CD14-positive monocyte (primary cell): Measurements from ENCODE around the gene SLC22A23. TPM values are rescaled to one million over a fixed set of nuclear protein-coding genes. Genes with fewer than 3 reads are reported as not detected.

Experiments used
- DNase-seq, 3 donors: peaks; one replicate each; pipeline ENCODE4 v3.0.0-alpha.2; 2011 to 2022
- H2AFZ ChIP-seq: 2 replicates; pipeline ENCODE4 v1.6.0; 2012; ENCODE audit warnings: mild to moderate bottlenecking, low read depth, low read length, inconsistent platforms; ENCODE audit not compliant: insufficient read depth, poor library complexity, severe bottlenecking
- H3K27ac ChIP-seq, 2 donors: 1 replicate in 1 of 2; 2 replicates in 1 of 2; pipeline ENCODE4 v1.5.1; 2012 to 2013; ENCODE audit warnings: low read length in 2 of 2, control low read depth in 1 of 2, inconsistent platforms in 1 of 2, low read depth in 1 of 2, mild to moderate bottlenecking in 1 of 2
- H3K27me3 ChIP-seq, 2 donors: one replicate each; pipeline versions ENCODE4 v1.6.0 to v1.6.1; 2011 to 2013; ENCODE audit warnings: low read length in 2 of 2; ENCODE audit not compliant: control insufficient read depth in 2 of 2, insufficient read depth in 2 of 2
- H3K36me3 ChIP-seq, 2 donors: replicated peaks in 1 of 2; 1 replicate in 1 of 2; 2 replicates in 1 of 2; pipeline versions ENCODE4 v1.5.1 to v1.6.1; 2012 to 2013; ENCODE audit warnings: low read length in 2 of 2, control low read depth in 1 of 2, inconsistent platforms in 1 of 2, mild to moderate bottlenecking in 1 of 2; ENCODE audit not compliant: insufficient read depth in 2 of 2, control insufficient read depth in 1 of 2
- H3K4me1 ChIP-seq, 2 donors: 1 replicate in 1 of 2; 2 replicates in 1 of 2; pipeline versions ENCODE4 v1.5.1 to v1.6.1; 2012 to 2013; ENCODE audit warnings: low read length in 2 of 2, control low read depth in 1 of 2, inconsistent platforms in 1 of 2, mild to moderate bottlenecking in 1 of 2, moderate library complexity in 1 of 2; ENCODE audit not compliant: insufficient read depth in 2 of 2, control insufficient read depth in 1 of 2
- H3K4me2 ChIP-seq: replicated peaks from 2 replicates; pipeline ENCODE3; 2012; ENCODE audit warnings: low read length, moderate library complexity, mild to moderate bottlenecking; ENCODE audit not compliant: poor library complexity, severe bottlenecking; ENCODE audit errors: extremely low read depth
- H3K4me3 ChIP-seq, 3 experiments: fragments of 200-600 bp in 1 of 3; sonication (generic) in 1 of 3; replicated peaks in 1 of 3; 1 replicate in 2 of 3; 2 replicates in 1 of 3; pipeline ENCODE4 v1.5.1; 2011 to 2013; ENCODE audit warnings: low read length in 3 of 3, mild to moderate bottlenecking in 3 of 3, control low read depth in 2 of 3, low read depth in 2 of 3, inconsistent platforms in 1 of 3, moderate library complexity in 1 of 3
- H3K79me2 ChIP-seq: 2 replicates; pipeline ENCODE4 v1.6.0; 2012; ENCODE audit warnings: mild to moderate bottlenecking, control low read depth, inconsistent platforms, low read length, moderate library complexity; ENCODE audit not compliant: insufficient read depth
- H3K9ac ChIP-seq: 2 replicates; pipeline ENCODE4 v1.6.0; 2017; ENCODE audit warnings: low read length, mild to moderate bottlenecking; ENCODE audit not compliant: insufficient read depth, poor library complexity, severe bottlenecking
- H3K9me3 ChIP-seq, 2 donors: replicated peaks in 1 of 2; 1 replicate in 1 of 2; 2 replicates in 1 of 2; pipeline versions ENCODE4 v1.5.1 to v1.6.1; 2012 to 2013; ENCODE audit warnings: low read length in 2 of 2, control low read depth in 1 of 2; ENCODE audit not compliant: control insufficient read depth in 1 of 2, insufficient read depth in 1 of 2
- H4K20me1 ChIP-seq: 2 replicates; pipeline ENCODE4 v1.6.0; 2012; ENCODE audit warnings: mild to moderate bottlenecking, low read length, control low read depth, moderate library complexity; ENCODE audit not compliant: insufficient read depth
- H3K27ac Mint-ChIP-seq, 7 donors: one replicate each; pipeline ENCODE4 v1.8.0; 2020; ENCODE audit warnings: mild to moderate bottlenecking in 7 of 7, mixed read lengths in 7 of 7, moderate library complexity in 6 of 7, inconsistent platforms in 2 of 7
- H3K27me3 Mint-ChIP-seq, 3 donors: one replicate each; pipeline ENCODE4 v1.8.0; 2021 to 2022; ENCODE audit warnings: low read depth in 3 of 3, mild to moderate bottlenecking in 3 of 3, mixed read lengths in 3 of 3, moderate library complexity in 3 of 3, inconsistent platforms in 1 of 3
- H3K36me3 Mint-ChIP-seq, 2 donors: one replicate each; pipeline ENCODE4 v1.8.0; 2020; ENCODE audit warnings: mixed read lengths in 2 of 2, inconsistent platforms in 1 of 2, mild to moderate bottlenecking in 1 of 2
- H3K4me1 Mint-ChIP-seq: one replicate; pipeline ENCODE4 v1.8.0; 2020; ENCODE audit warnings: mild to moderate bottlenecking, mixed read lengths
- H3K4me3 Mint-ChIP-seq, 2 donors: one replicate each; pipeline ENCODE4 v1.8.0; 2020; ENCODE audit warnings: mild to moderate bottlenecking in 2 of 2, mixed read lengths in 2 of 2, moderate library complexity in 1 of 2
- H3K9me3 Mint-ChIP-seq, 7 donors: one replicate each; pipeline ENCODE4 v1.8.0; 2020 to 2022; ENCODE audit warnings: mixed read lengths in 7 of 7, mild to moderate bottlenecking in 6 of 7, moderate library complexity in 6 of 7, inconsistent platforms in 2 of 7
- WGBS: methylation state at CpG from one replicate; pipeline ENCODE4 v1.1.5; 2013; ENCODE audit warnings: missing lambda C conversion rate; ENCODE audit not compliant: insufficient coverage; 5-methylcytosine and 5-hydroxymethylcytosine counted together
- intact Hi-C, 2 donors: fragments of 100-400 bp; cut with micrococcal nuclease; formaldehyde crosslinking; loops; one replicate each; pipeline versions ENCODE4 v1.15.0 to v1.15.1; 2023
- polyA plus RNA-seq, 3 donors: library from polyadenylated mRNA; depleted of rRNA in 1 of 3; unstranded in 2 of 3; stranded (reverse) in 1 of 3; fragments of 300-500 nt in 2 of 3; fragments of >200 nt in 1 of 3; fragmentation: Illumina TruSeq in 2 of 3; gene quantifications; 1 replicate in 2 of 3; 2 replicates in 1 of 3; pipeline ENCODE4 v1.2.3, GENCODE V29; 2012 to 2021
- TF ChIP-seq, protein P1 (sequence below): fragments of 200-600 bp; IDR thresholded peaks from one replicate; pipeline ENCODE4 v1.8.0; 2022; ENCODE audit warnings: antibody characterized with exemption, mild to moderate bottlenecking

Gene SLC22A23
- polyA plus RNA-seq, 3 donors = 0.08 TPM; not detected in 2

GRCh38 chr6:3330199-3330598 is 126.7 kb downstream of the SLC22A23 start:
- Mint-ChIP-seq H3K4me3 (peak overlapping the region in 1 of 2 donors; percentile 45), H3K4me1 (no peaks in the 10 kb centered on the region), H3K36me3 (no peaks in the 10 kb centered on the region), H3K9me3 (peaks cover 0 to 3% (median 0%) of the 10 kb centered on the region in 7 donors), H3K27ac (no peak overlapping the region), H3K27me3 (peaks cover 7 to 12% (median 9%) of the 10 kb centered on the region in 3 donors)
- TF ChIP-seq, protein P1, sequence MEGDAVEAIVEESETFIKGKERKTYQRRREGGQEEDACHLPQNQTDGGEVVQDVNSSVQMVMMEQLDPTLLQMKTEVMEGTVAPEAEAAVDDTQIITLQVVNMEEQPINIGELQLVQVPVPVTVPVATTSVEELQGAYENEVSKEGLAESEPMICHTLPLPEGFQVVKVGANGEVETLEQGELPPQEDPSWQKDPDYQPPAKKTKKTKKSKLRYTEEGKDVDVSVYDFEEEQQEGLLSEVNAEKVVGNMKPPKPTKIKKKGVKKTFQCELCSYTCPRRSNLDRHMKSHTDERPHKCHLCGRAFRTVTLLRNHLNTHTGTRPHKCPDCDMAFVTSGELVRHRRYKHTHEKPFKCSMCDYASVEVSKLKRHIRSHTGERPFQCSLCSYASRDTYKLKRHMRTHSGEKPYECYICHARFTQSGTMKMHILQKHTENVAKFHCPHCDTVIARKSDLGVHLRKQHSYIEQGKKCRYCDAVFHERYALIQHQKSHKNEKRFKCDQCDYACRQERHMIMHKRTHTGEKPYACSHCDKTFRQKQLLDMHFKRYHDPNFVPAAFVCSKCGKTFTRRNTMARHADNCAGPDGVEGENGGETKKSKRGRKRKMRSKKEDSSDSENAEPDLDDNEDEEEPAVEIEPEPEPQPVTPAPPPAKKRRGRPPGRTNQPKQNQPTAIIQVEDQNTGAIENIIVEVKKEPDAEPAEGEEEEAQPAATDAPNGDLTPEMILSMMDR = peak; percentile 32
- 87% methylated on average over 4 of the region's 6 CpGs for WGBS
- Histone ChIP-seq H3K27ac (no peak overlapping the region), H3K9me3 (no peaks in the 10 kb centered on the region), H3K27me3 (no peaks in the 10 kb centered on the region), H3K9ac (no peak overlapping the region), H4K20me1 (no peaks in the 10 kb centered on the region), H3K4me3 (no peak overlapping the region), H3K4me1 (no peaks in the 10 kb centered on the region), H2AFZ (no peak overlapping the region), H3K79me2 (no peaks in the 10 kb centered on the region), H3K36me3 (no peaks in the 10 kb centered on the region), H3K4me2 (no peak overlapping the region)
- DNase-seq = no peak
- intact Hi-C loops = no loop called here

DNA sequence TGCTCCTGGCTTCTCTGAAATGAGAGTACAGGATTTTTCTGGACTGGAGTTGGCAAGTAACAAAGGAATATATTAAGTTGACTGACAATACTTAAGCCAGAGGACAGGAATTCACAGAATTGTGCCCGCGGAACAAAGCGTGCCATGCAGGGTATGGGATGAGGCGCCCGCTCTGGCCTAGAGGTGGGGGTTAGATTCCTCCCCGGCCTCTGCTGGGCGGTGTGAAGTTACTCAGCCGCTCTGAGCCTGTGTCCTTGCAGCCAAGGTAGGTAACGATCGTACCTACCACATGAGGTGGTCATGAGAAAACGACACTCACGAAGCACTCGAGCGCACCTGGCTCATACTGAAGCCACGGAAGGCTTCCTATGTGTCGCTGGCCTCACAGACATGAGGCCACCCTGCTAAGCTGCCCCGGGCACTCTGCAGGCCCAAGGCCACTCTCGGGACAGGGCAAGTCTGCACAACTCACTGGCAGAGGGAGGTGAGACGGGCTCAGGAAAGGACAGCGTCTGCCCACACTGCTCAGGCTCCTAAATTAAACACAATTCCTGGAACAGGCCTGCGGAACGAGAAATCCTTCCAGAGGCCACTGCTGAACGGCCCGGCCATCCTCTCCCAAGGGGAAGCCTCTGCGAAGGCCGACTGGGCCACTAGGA is 127.3 kb downstream of the SLC22A23 start:
- no peaks in the 10 kb centered on the region for H3K9me3 ChIP-seq
- H3K4me3 ChIP-seq = no peak overlapping the region
- H3K9me3 Mint-ChIP-seq = no peaks in the 10 kb centered on the region
- H3K27me3 ChIP-seq = no peaks in the 10 kb centered on the region
- intact Hi-C loops = no loop called here
- H3K4me1 Mint-ChIP-seq = peaks cover 1% of the 10 kb centered on the region
- H3K36me3 Mint-ChIP-seq = no peaks in the 10 kb centered on the region
- no peak overlapping the region for H3K27ac ChIP-seq
- H3K9ac ChIP-seq = no peak overlapping the region
- H3K79me2 ChIP-seq = no peaks in the 10 kb centered on the region
- TF ChIP-seq, protein P1 = no peak
- H3K4me2 ChIP-seq = no peak overlapping the region
- H3K27ac Mint-ChIP-seq = no peak overlapping the region
- no peaks in the 10 kb centered on the region for H3K4me1 ChIP-seq
- no peak overlapping the region for H3K4me3 Mint-ChIP-seq
- 95% methylated on average over 19 of the region's 26 CpGs for WGBS
- no peaks in the 10 kb centered on the region for H3K36me3 ChIP-seq
- H3K27me3 Mint-ChIP-seq = peaks cover 9 to 10% (median 10%) of the 10 kb centered on the region in 3 donors
- no peaks in the 10 kb centered on the region for H4K20me1 ChIP-seq
- DNase-seq = no peak
- H2AFZ ChIP-seq = no peak overlapping the region
